ENCODE results near the gene SLC7A6OS. TPM values are rescaled to one million over a fixed set of nuclear protein-coding genes. Genes with fewer than 3 reads are reported as not detected.

SLC7A6OS gene
- 20.0 TPM for total RNA-seq (ENCODE audit: unreplicated experiment)
- long read RNA-seq, full-length matches to known transcripts, result 6 of 10 reads
- long read RNA-seq, partial matches to known transcripts, result 1 of 10 reads
- long read RNA-seq, other reads (novel, unspliced or antisense), result 3 of 10 reads

DNA sequence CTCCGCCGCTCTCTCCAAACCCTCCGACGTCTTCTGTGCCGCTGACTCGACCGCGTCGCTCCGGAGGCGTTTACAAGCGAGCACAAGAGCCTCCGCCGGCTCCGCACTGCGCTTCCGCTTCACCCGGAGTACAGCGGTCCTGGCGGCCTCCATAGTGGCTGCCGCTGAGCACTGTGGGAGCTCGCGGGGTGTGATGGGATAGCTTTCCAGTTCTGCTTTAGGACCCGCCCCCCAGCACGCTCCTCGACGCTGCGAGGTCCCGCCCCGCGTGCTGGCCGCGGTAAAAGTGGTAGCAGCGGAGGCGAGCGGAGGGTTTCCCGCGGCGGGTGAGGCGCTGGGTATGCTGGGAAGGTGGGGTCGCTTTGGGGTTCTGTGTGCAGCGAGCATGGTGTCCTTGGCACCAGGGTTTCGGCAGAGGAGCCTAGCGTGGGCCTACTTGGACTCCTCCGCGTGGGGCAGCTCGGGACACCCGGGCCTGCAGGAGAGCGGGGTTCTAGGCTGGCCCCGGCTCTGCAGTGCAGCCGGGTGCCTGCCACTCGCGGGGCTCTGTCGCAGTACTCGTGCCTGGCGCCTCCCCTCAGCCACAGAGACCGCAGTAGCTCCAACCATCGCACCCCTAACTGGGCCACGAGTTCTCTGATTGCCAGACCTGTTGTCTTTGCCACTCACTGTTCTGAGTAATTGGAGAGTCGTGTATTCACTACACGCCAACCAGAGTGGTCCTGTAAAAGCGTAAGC, at the start of gene SLC7A6OS, which contains the start of gene PRMT7:
Gene SLC7A6OS (minus strand): TSS at position 173 of the 738 bp plus-strand sequence. CDS start 20 bp downstream, at position 153.
Gene PRMT7 (plus strand): TSS at position 246 of the 738 bp plus-strand sequence. CDS start 4,961 bp downstream, outside the sequence.
- Mint-ChIP-seq H3K9me3 (ENCODE audit: unreplicated experiment) (no peaks in the 10 kb centered on the region), H3K4me1 (ENCODE audit: unreplicated experiment) (peaks cover 15% of the 10 kb centered on the region), H3K4me3 (ENCODE audit: unreplicated experiment) (peak within 1 kb of the TSS; percentile 88), H3K27ac (ENCODE audit: unreplicated experiment) (peak within 1 kb of the TSS; percentile 90), H3K27me3 (ENCODE audit: unreplicated experiment) (peaks cover 4% of the 10 kb centered on the region), H3K36me3 (ENCODE audit: low read depth, unreplicated experiment) (peaks cover 8% of the 10 kb centered on the region)
- peak; percentile 87 for DNase-seq (ENCODE audit: low spot score)
- TF ChIP-seq, protein P1, sequence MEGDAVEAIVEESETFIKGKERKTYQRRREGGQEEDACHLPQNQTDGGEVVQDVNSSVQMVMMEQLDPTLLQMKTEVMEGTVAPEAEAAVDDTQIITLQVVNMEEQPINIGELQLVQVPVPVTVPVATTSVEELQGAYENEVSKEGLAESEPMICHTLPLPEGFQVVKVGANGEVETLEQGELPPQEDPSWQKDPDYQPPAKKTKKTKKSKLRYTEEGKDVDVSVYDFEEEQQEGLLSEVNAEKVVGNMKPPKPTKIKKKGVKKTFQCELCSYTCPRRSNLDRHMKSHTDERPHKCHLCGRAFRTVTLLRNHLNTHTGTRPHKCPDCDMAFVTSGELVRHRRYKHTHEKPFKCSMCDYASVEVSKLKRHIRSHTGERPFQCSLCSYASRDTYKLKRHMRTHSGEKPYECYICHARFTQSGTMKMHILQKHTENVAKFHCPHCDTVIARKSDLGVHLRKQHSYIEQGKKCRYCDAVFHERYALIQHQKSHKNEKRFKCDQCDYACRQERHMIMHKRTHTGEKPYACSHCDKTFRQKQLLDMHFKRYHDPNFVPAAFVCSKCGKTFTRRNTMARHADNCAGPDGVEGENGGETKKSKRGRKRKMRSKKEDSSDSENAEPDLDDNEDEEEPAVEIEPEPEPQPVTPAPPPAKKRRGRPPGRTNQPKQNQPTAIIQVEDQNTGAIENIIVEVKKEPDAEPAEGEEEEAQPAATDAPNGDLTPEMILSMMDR (IDR thresholded peaks at IDR 0.05; ENCODE audit: unreplicated experiment), result no peak

DNA sequence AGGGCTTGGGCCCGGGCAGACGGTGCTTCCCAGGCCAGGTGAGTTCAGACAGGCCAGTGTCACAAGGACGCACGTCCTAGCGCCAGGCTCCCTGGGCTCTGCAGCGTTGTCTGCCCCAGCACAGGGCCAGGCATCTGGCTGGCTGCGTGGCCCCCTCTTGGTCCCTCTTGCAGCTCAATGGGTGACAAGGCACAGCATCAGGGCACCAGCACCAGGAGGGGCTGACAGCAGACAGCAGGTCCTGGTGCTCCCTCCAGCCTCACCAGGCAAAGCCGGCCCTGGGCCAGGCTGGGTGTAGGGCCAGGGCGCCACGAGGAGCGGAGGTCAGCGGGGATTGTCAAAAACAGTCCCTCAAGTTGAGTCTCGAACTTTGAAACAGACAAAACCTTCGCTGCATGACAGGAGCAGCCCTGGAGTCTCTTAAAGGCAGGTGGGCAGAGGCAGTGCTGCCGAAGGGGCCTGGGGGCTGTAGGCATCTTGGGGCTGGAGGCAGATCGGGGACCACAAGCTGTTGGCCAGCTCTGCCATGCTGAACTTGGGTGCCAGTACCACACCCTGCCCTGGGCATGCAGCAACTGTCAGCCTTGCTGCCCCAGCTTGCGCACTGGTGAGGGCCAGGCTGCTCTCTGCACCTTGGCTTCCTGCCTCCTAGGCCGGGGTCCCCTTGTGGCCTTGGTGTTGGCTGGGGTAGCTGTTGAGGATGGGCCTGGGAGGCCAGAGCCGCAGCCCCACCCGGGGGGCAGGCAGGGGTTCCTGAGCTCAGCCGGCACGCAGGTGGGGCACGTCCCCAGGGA, 48.8 kb upstream of the SLC7A6OS start:
- Mint-ChIP-seq H3K4me3 (ENCODE audit: unreplicated experiment) (no peak overlapping the region), H3K27me3 (ENCODE audit: unreplicated experiment) (peaks cover 12% of the 10 kb centered on the region), H3K36me3 (ENCODE audit: low read depth, unreplicated experiment) (peaks cover 16% of the 10 kb centered on the region), H3K9me3 (ENCODE audit: unreplicated experiment) (no peaks in the 10 kb centered on the region), H3K4me1 (ENCODE audit: unreplicated experiment) (peaks cover 11% of the 10 kb centered on the region), H3K27ac (ENCODE audit: unreplicated experiment) (no peak overlapping the region)
- TF ChIP-seq, protein P1 (IDR thresholded peaks at IDR 0.05; ENCODE audit: unreplicated experiment), result no peak
- DNase-seq (ENCODE audit: low spot score), result no peak

DNA sequence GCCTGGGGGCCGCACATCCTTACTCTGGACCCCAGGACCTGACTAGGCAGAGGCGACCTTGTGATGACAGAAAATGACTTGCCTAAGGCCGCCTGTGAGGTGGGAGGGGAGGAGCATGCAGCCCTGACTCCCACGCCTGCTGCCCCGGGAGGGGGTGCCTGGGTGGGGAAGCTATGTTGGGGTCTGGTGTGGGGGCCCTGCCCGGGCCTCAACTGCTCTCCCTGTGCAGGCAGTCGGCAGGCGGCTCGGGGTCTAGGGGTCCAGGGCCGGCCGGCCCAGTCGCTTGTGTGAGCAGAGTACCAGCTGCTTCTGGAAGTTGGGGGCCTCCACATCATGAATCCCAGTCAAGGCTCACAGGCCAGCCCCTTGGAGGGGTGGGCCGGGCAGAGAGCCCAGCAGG, 48.2 kb upstream of the SLC7A6OS start:
- TF ChIP-seq, protein P1 (IDR thresholded peaks at IDR 0.05; ENCODE audit: unreplicated experiment), result no peak
- DNase-seq (ENCODE audit: low spot score), result no peak
- Mint-ChIP-seq H3K4me3 (ENCODE audit: unreplicated experiment) (no peak overlapping the region), H3K36me3 (ENCODE audit: low read depth, unreplicated experiment) (peaks cover 17% of the 10 kb centered on the region), H3K27ac (ENCODE audit: unreplicated experiment) (no peak overlapping the region), H3K9me3 (ENCODE audit: unreplicated experiment) (no peaks in the 10 kb centered on the region), H3K27me3 (ENCODE audit: unreplicated experiment) (peaks cover 11% of the 10 kb centered on the region), H3K4me1 (ENCODE audit: unreplicated experiment) (peaks cover 10% of the 10 kb centered on the region)

DNA sequence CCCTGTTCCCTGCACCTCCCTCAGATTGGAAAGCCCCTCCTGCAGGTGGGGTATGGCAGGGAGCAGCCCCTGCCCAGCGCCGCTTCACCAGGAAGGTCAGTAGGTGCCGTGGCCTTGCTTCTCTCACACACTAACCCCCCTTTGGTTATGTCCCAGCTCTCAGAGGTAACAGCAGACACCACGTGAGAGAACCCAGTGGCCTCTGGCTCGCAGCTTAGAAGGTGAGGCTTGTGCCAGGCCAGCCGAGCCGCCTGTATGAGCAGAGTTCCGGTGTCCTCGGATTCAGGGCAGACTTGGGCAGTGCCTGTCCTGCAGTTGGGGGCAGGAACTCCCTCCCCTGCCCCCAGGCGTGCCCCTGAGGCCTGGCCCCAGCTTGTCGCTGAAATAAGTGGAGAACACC, 47.2 kb upstream of the SLC7A6OS start:
- Mint-ChIP-seq H3K27ac (ENCODE audit: unreplicated experiment) (peak overlapping the region; percentile 64), H3K36me3 (ENCODE audit: low read depth, unreplicated experiment) (peaks cover 17% of the 10 kb centered on the region), H3K4me3 (ENCODE audit: unreplicated experiment) (peak overlapping the region; percentile 64), H3K27me3 (ENCODE audit: unreplicated experiment) (peaks cover 10% of the 10 kb centered on the region), H3K9me3 (ENCODE audit: unreplicated experiment) (no peaks in the 10 kb centered on the region), H3K4me1 (ENCODE audit: unreplicated experiment) (peaks cover 9% of the 10 kb centered on the region)
- no peak for DNase-seq (ENCODE audit: low spot score)
- TF ChIP-seq, protein P1 (IDR thresholded peaks at IDR 0.05; ENCODE audit: unreplicated experiment), result no peak

Measured in endothelial cell (in vitro differentiated cells).